ENCODE results near the gene ZBTB9.

ZBTB9 gene

DNA sequence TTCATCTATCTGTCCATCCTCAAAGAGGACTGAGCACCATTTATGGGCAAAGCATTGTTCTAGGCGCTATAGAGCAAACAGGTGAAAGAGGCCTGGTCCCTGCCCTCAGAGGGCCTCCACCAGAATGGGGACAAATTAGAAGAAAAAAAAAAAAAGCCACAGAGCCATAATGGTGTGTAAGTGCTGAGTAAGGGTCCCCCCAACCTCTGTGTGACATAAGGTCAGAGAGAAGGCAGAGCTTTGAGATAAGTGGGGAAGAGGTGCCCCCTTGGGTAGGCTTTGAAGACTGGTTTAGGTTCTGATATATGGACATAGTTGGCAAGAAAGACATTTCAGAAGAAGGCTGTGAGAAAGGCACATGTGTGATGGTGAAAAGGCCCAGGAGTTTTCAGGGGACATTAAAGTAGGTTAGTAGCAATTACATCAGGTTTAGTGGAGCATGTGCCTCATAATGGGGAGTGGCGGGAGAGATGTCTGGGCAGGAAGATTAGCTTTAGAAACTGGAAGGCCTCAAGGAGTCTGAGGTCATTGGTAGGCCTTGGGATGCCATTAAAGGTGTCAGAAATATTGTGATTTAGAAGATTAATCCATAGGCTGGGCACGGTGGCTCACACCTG, 15.3 kb upstream of the ZBTB9 start:
- no peak for TF ChIP-seq TCF12 (IDR thresholded peaks at IDR 0.05; ENCODE audit: low read depth)
- TF ChIP-seq RAD21 (IDR thresholded peaks at IDR 0.05; ENCODE audit: low read depth) = no peak

DNA sequence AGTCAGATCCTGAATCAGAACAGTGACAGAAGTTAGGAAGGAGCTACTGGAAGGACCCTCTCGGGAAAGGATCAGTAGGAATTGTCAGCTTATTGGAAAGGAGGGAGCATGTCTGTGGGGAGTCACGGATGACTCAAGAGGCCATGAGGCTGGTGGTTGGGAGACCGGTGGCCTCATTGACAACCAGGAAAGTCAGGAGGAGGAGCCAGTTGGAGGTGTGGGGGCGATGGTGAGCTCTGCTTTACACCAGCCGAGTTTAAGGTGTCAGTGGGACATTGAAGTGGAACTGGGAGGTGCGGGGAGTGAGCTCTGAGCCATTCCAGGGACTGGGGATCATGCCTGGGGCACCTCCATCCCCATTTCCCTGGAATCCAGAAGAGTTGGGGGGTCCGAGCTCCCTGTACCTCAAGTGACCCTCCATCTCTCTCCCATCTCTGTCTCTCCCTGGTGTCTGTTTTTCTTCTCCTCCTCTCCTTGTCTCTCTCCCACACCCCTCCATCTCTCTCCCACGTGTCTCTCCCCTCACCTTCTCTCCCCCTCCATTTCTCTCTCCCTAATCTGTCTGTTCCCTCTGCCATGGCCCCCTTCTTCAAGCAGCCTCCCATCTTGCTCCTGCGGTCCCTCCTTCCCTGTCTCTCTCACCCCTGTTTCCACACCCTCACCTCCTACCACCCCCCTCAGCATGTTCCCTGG, 14.3 kb upstream of the ZBTB9 start:
- TF ChIP-seq CEBPB (IDR thresholded peaks at IDR 0.05) (no peak), EP300 (IDR thresholded peaks at IDR 0.05; ENCODE audit: borderline replicate concordance) (no peak), EGR1 (IDR thresholded peaks at IDR 0.05) (no peak)

DNA sequence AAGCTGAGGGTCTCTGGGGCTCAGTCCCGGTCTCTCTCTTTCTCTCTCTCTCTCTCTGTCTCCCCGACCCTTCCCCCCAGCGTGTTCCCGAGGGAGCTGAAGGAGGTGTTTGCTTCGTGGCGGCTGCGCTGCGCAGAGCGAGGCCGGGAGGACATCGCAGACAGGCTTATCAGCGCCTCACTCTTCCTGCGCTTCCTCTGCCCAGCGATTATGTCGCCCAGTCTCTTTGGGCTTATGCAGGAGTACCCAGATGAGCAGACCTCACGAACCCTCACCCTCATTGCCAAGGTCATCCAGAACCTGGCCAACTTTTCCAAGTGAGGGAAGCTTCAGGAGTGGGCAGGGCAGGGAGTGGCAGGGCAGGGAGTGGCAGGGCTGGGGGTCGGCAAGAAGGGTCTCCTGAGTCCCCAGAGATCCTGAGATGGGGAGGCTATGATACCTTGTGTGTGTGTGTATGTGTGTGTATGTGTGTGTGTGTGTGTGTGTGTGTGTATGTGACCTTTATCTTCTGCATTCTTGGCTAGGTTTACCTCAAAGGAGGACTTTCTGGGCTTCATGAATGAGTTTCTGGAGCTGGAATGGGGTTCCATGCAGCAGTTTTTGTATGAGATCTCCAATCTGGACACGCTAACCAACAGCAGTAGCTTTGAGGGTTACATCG, 13.6 kb upstream of the ZBTB9 start:
- TF ChIP-seq CEBPB (IDR thresholded peaks at IDR 0.05) (no peak), TEAD4 (IDR thresholded peaks at IDR 0.05) (no peak), NFIC (IDR thresholded peaks at IDR 0.05) (no peak), CREB1 (IDR thresholded peaks at IDR 0.05; ENCODE audit: low read depth) (no peak), EP300 (IDR thresholded peaks at IDR 0.05; ENCODE audit: borderline replicate concordance) (no peak), TCF12 (IDR thresholded peaks at IDR 0.05; ENCODE audit: low read depth) (no peak), RAD21 (IDR thresholded peaks at IDR 0.05; ENCODE audit: low read depth) (no peak), YY1 (IDR thresholded peaks at IDR 0.05; ENCODE audit: low read depth) (no peak), TAF1 (IDR thresholded peaks at IDR 0.05; ENCODE audit: low read depth) (no peak)
- TF ChIP-seq, protein P1, sequence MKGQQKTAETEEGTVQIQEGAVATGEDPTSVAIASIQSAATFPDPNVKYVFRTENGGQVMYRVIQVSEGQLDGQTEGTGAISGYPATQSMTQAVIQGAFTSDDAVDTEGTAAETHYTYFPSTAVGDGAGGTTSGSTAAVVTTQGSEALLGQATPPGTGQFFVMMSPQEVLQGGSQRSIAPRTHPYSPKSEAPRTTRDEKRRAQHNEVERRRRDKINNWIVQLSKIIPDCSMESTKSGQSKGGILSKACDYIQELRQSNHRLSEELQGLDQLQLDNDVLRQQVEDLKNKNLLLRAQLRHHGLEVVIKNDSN (IDR thresholded peaks at IDR 0.05) = no peak
- TF ChIP-seq, protein P2, sequence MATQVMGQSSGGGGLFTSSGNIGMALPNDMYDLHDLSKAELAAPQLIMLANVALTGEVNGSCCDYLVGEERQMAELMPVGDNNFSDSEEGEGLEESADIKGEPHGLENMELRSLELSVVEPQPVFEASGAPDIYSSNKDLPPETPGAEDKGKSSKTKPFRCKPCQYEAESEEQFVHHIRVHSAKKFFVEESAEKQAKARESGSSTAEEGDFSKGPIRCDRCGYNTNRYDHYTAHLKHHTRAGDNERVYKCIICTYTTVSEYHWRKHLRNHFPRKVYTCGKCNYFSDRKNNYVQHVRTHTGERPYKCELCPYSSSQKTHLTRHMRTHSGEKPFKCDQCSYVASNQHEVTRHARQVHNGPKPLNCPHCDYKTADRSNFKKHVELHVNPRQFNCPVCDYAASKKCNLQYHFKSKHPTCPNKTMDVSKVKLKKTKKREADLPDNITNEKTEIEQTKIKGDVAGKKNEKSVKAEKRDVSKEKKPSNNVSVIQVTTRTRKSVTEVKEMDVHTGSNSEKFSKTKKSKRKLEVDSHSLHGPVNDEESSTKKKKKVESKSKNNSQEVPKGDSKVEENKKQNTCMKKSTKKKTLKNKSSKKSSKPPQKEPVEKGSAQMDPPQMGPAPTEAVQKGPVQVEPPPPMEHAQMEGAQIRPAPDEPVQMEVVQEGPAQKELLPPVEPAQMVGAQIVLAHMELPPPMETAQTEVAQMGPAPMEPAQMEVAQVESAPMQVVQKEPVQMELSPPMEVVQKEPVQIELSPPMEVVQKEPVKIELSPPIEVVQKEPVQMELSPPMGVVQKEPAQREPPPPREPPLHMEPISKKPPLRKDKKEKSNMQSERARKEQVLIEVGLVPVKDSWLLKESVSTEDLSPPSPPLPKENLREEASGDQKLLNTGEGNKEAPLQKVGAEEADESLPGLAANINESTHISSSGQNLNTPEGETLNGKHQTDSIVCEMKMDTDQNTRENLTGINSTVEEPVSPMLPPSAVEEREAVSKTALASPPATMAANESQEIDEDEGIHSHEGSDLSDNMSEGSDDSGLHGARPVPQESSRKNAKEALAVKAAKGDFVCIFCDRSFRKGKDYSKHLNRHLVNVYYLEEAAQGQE (IDR thresholded peaks at IDR 0.05; ENCODE audit: low read depth) = no peak
- TF ChIP-seq, protein P3, sequence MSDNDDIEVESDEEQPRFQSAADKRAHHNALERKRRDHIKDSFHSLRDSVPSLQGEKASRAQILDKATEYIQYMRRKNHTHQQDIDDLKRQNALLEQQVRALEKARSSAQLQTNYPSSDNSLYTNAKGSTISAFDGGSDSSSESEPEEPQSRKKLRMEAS (IDR thresholded peaks at IDR 0.05) = no peak

DNA sequence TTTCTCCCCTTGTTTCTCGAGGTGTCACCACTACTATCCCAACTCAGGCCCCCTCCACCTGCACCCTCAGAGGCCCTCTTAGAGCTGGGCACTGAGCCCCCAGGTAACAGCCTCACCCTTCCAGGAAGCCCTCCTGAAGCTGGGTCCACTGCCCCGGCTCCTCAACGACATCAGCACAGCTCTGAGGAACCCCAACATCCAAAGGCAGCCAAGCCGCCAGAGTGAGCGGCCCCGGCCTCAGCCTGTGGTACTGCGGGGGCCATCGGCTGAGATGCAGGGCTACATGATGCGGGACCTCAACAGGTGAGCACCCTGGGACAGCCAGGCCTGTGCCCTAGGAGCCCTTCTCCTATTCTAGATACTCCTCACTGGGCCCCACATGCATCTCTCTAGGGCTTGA, 12.9 kb upstream of the ZBTB9 start:
- TF ChIP-seq FOXM1 (IDR thresholded peaks at IDR 0.05; ENCODE audit: borderline replicate concordance, low read depth) (no peak), RAD21 (IDR thresholded peaks at IDR 0.05; ENCODE audit: low read depth) (no peak), CEBPB (IDR thresholded peaks at IDR 0.05) (no peak), TCF12 (IDR thresholded peaks at IDR 0.05; ENCODE audit: low read depth) (no peak), EP300 (IDR thresholded peaks at IDR 0.05; ENCODE audit: borderline replicate concordance) (no peak), EGR1 (IDR thresholded peaks at IDR 0.05) (no peak), TAF1 (IDR thresholded peaks at IDR 0.05; ENCODE audit: low read depth) (no peak), CREB1 (IDR thresholded peaks at IDR 0.05; ENCODE audit: low read depth) (no peak), ZBTB7A (IDR thresholded peaks at IDR 0.05; ENCODE audit: low read depth) (no peak), NFIC (IDR thresholded peaks at IDR 0.05) (no peak), YY1 (IDR thresholded peaks at IDR 0.05; ENCODE audit: low read depth) (no peak), TEAD4 (IDR thresholded peaks at IDR 0.05) (no peak)
- TF ChIP-seq, protein P2 (IDR thresholded peaks at IDR 0.05; ENCODE audit: low read depth) = no peak
- TF ChIP-seq, protein P3 (IDR thresholded peaks at IDR 0.05) = no peak
- TF ChIP-seq, protein P1 (IDR thresholded peaks at IDR 0.05) = no peak

DNA sequence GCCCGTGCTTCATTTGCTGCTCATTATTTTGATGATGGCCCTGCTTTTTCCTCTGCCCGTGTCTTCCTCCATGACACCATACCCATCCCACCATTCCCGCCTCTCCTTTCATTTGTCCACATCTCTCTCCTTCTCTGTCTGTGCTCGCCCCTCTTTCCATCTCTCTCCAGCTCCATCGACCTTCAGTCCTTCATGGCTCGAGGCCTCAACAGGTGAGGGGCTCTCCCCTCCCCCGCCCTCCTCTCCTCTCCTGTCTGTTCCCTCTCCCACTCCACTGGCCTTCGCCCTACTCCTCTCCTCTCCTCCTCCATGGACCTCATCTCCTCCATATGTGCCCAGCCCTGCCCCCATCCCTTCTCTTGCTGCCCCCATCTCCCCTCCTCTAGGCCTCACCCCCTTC, 12.1 kb upstream of the ZBTB9 start:
- TF ChIP-seq EGR1 (IDR thresholded peaks at IDR 0.05) = no peak
- TF ChIP-seq CEBPB (IDR thresholded peaks at IDR 0.05) = no peak
- TF ChIP-seq, protein P2 (IDR thresholded peaks at IDR 0.05; ENCODE audit: low read depth) = no peak
- TF ChIP-seq, protein P3 (IDR thresholded peaks at IDR 0.05) = no peak
- TF ChIP-seq TCF12 (IDR thresholded peaks at IDR 0.05; ENCODE audit: low read depth) = no peak
- TF ChIP-seq ZBTB7A (IDR thresholded peaks at IDR 0.05; ENCODE audit: low read depth) = no peak
- TF ChIP-seq FOXM1 (IDR thresholded peaks at IDR 0.05; ENCODE audit: borderline replicate concordance, low read depth) = no peak
- TF ChIP-seq RAD21 (IDR thresholded peaks at IDR 0.05; ENCODE audit: low read depth) = no peak
- no peak for TF ChIP-seq NFIC (IDR thresholded peaks at IDR 0.05)
- TF ChIP-seq TAF1 (IDR thresholded peaks at IDR 0.05; ENCODE audit: low read depth) = no peak
- no peak for TF ChIP-seq CREB1 (IDR thresholded peaks at IDR 0.05; ENCODE audit: low read depth)
- no peak for TF ChIP-seq EP300 (IDR thresholded peaks at IDR 0.05; ENCODE audit: borderline replicate concordance)
- TF ChIP-seq, protein P1 (IDR thresholded peaks at IDR 0.05) = no peak
- TF ChIP-seq TEAD4 (IDR thresholded peaks at IDR 0.05) = no peak
- no peak for TF ChIP-seq YY1 (IDR thresholded peaks at IDR 0.05; ENCODE audit: low read depth)
